CD1c-positive myeloid dendritic cell (primary cell): ENCODE measurements around the gene PCDHB2.
"Not testable (repeated sequence)": the region's sequence is repeated elsewhere in the genome, so short reads cannot be mapped to it uniquely, and the experiment has no call there.

Source experiments
- DNase-seq: peaks from one replicate; pipeline ENCODE4 v3.0.0-alpha.2; 2016; ENCODE audit errors: extremely low spot score

Gene PCDHB2

DNA sequence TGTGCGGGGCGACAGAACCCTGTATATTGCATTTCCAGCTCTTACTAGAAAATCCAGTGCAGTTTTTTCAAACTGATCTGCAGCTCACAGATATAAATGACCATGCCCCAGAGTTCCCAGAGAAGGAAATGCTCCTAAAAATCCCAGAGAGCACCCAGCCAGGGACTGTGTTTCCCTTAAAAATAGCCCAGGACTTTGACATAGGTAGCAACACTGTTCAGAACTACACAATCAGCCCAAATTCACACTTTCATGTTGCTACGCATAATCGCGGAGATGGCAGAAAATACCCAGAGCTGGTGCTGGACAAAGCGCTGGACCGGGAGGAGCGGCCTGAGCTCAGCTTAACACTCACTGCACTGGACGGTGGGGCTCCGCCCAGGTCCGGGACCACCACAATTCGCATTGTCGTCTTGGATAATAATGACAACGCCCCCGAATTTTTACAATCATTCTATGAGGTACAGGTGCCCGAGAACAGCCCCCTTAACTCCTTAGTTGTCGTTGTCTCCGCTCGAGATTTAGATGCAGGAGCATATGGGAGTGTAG, 41.4 kb downstream of the PCDHB2 start:
- DNase-seq = no peak

GRCh38 chr5:141137346-141137745, 42.9 kb downstream of the PCDHB2 start:
- not testable (repeated sequence) for DNase-seq
